HEK293T (cell line): Measurements from ENCODE around the gene CYP3A4.

ENCODE experiments used
- NFRKB ChIP-seq: fragments of 450-650 bp; IDR thresholded peaks from 2 replicates; pipeline ENCODE4 v1.6.1; 2016; ENCODE audit warnings: mild to moderate bottlenecking, moderate library complexity
- SP1 ChIP-seq: fragments of 450-650 bp; IDR thresholded peaks from 2 replicates; pipeline ENCODE4 v1.6.1; 2017

GRCh38 chr7:99779949-99780348, 4.0 kb downstream of the CYP3A4 start:
- TF ChIP-seq NFRKB (no peak), SP1 (no peak)
